Measurements from ENCODE around the gene CFAP73.

The CFAP73 gene

GRCh38 chr12:113184900-113185179, 35.3 kb downstream of the CFAP73 start:
- TF ChIP-seq, protein P1, sequence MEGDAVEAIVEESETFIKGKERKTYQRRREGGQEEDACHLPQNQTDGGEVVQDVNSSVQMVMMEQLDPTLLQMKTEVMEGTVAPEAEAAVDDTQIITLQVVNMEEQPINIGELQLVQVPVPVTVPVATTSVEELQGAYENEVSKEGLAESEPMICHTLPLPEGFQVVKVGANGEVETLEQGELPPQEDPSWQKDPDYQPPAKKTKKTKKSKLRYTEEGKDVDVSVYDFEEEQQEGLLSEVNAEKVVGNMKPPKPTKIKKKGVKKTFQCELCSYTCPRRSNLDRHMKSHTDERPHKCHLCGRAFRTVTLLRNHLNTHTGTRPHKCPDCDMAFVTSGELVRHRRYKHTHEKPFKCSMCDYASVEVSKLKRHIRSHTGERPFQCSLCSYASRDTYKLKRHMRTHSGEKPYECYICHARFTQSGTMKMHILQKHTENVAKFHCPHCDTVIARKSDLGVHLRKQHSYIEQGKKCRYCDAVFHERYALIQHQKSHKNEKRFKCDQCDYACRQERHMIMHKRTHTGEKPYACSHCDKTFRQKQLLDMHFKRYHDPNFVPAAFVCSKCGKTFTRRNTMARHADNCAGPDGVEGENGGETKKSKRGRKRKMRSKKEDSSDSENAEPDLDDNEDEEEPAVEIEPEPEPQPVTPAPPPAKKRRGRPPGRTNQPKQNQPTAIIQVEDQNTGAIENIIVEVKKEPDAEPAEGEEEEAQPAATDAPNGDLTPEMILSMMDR (IDR thresholded peaks at IDR 0.05): no peak

- TF ChIP-seq, protein P1 (IDR thresholded peaks at IDR 0.05): no peak
Observed at GRCh38 chr12:113185180-113186032, 35.9 kb downstream of the CFAP73 start, which contains the start of the genes DDX54 and RITA1. Gene DDX54, minus strand, starts transcription at chr12:113185478. Its CDS starts 27 bp downstream, at chr12:113185451. Gene RITA1, plus strand, starts transcription at chr12:113185721. Its CDS starts 1,026 bp downstream, at chr12:113186747.

GRCh38 chr12:113186033-113186365, 36.5 kb downstream of the CFAP73 start:
- TF ChIP-seq, protein P1 (IDR thresholded peaks at IDR 0.05): no peak

- TF ChIP-seq, protein P1 (IDR thresholded peaks at IDR 0.05): no peak
Observed at GRCh38 chr12:113186666-113187325, 37.3 kb downstream of the CFAP73 start.

DNA sequence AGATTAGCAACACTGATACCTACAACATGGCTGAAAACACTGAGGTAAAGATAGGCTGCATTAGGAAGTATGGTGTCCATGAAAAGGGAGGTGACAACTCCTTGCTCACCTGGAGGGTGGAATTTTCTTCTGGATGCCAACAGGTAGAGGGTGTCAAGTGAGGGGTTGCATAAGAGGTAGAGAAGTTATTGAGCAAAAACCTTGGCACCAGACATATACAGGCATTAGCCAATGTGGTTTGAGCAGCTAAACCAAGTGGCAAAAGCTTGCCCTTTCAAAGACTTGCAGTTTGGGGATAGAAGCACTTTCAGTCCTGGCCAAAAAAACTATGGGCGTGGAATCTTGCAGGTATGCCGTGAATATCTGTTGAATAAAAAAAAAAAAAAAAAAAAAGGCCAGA, 39.8 kb downstream of the CFAP73 start:
- TF ChIP-seq, protein P1 (IDR thresholded peaks at IDR 0.05): no peak

DNA sequence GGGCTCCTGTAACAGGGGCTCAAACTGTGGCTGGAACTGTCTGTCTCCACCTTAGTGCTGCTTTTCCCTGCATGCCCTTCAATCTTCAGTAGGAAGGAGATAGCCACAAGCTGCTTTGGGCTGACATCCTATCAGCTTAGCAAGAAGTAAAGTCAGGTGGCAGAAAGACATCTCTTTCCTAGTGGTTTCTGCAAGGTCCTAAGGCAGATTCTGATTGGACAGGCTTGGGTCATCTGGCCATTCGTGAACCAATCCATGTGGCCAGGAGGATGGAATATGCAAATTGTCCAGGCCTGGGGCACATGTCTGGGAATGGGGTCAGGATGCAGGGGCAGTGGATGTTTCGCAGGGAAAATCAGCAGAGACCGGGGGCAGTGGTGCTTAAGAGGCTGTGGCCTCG, 41.2 kb downstream of the CFAP73 start:
- TF ChIP-seq, protein P1 (IDR thresholded peaks at IDR 0.05): no peak

- TF ChIP-seq, protein P1 (IDR thresholded peaks at IDR 0.05): no peak
Observed at GRCh38 chr12:113191227-113191626, 41.7 kb downstream of the CFAP73 start.

All from LNCAP (cell line).